IMR-90 (cell line): ENCODE data around the gene TRIM40. TPM values are rescaled to one million over a fixed set of nuclear protein-coding genes. Genes with fewer than 3 reads are reported as not detected.

Experiments
- ATAC-seq: fragments of 200-7000 bp; cut with Tn5 transposase; 2 replicates; pipeline ENCODE4 v1.9.1; 2020; ENCODE audit warnings: low read depth, mild to moderate bottlenecking, moderate library complexity
- BruUV-seq: library from RNA; stranded (reverse); fragments of 400-500 nt; replicated peaks from 2 replicates; lab custom pipeline; 2021; lab: Mats Ljungman, UMichigan
- CTCF ChIA-PET: fragments of 300-600 bp; formaldehyde crosslinking; extraction: SDS; loops from one replicate; lab custom pipeline; 2021; ENCODE audit warnings: antibody characterized with exemption; lab: Yijun Ruan, JAX
- POLR2A ChIA-PET: fragments of 300-600 bp; sonication (Branson Sonifier 250); formaldehyde crosslinking; loops from one replicate; lab custom pipeline; 2022; ENCODE audit warnings: antibody characterized with exemption; ENCODE audit not compliant: unreplicated experiment; lab: Charles Lee
- DNase-seq: peaks from one replicate; pipeline ENCODE4 v3.0.0; 2013
- H2AFZ ChIP-seq: replicated peaks from 2 replicates; pipeline ENCODE3; 2013; ENCODE audit warnings: low read length, mild to moderate bottlenecking; ENCODE audit not compliant: poor library complexity
- H2AK5ac ChIP-seq: 2 replicates; pipeline ENCODE4 v1.6.1; 2013; ENCODE audit warnings: low read depth, low read length, inconsistent platforms
- H2AK9ac ChIP-seq: replicated peaks from 2 replicates; pipeline ENCODE3; 2013; ENCODE audit warnings: mild to moderate bottlenecking, low read depth, low read length, moderate library complexity; ENCODE audit not compliant: poor library complexity
- H2BK120ac ChIP-seq: 2 replicates; pipeline ENCODE4 v1.6.1; 2013; ENCODE audit warnings: low read depth, low read length, inconsistent platforms
- H2BK15ac ChIP-seq: 3 replicates; pipeline ENCODE4 v1.6.1; 2013; ENCODE audit warnings: low read depth, low read length, inconsistent platforms
- H2BK20ac ChIP-seq: 2 replicates; pipeline ENCODE4 v1.6.1; 2013; ENCODE audit warnings: low read depth, mild to moderate bottlenecking, inconsistent platforms, low read length, moderate library complexity
- H2BK5ac ChIP-seq: 2 replicates; pipeline ENCODE4 v1.6.1; 2013; ENCODE audit warnings: mild to moderate bottlenecking, low read depth, low read length, inconsistent platforms; ENCODE audit not compliant: poor library complexity, severe bottlenecking
- H3K14ac ChIP-seq: replicated peaks from 2 replicates; pipeline ENCODE4 v1.6.1; 2013; ENCODE audit warnings: low read depth, low read length, inconsistent platforms
- H3K18ac ChIP-seq: 2 replicates; pipeline ENCODE4 v1.6.1; 2013; ENCODE audit warnings: low read depth, low read length, control low read depth
- H3K23ac ChIP-seq: 2 replicates; pipeline ENCODE4 v1.6.1; 2013; ENCODE audit warnings: low read depth, low read length, inconsistent platforms
- H3K27ac ChIP-seq: 2 replicates; pipeline ENCODE4 v1.5.1; 2013; ENCODE audit warnings: mild to moderate bottlenecking, control low read depth, low read length; ENCODE audit not compliant: insufficient read depth
- H3K27me3 ChIP-seq: 2 replicates; pipeline ENCODE4 v1.6.1; 2013; ENCODE audit warnings: low read length; ENCODE audit not compliant: control insufficient read depth, insufficient read depth
- H3K36me3 ChIP-seq: 2 replicates; pipeline ENCODE4 v1.6.1; 2013; ENCODE audit warnings: low read length, mixed read lengths; ENCODE audit not compliant: control insufficient read depth, insufficient read depth
- H3K4ac ChIP-seq: 2 replicates; pipeline ENCODE4 v1.6.1; 2013; ENCODE audit warnings: low read depth, low read length, inconsistent platforms
- H3K4me1 ChIP-seq: 2 replicates; pipeline ENCODE4 v1.6.1; 2013; ENCODE audit warnings: low read length, mixed read lengths; ENCODE audit not compliant: control insufficient read depth, insufficient read depth
- H3K4me2 ChIP-seq: 2 replicates; pipeline ENCODE4 v1.6.1; 2013; ENCODE audit warnings: low read depth, mild to moderate bottlenecking, control low read depth, low read length, moderate library complexity
- H3K4me3 ChIP-seq: 2 replicates; pipeline ENCODE4 v1.5.1; 2013; ENCODE audit warnings: low read depth, mild to moderate bottlenecking, control low read depth, low read length, moderate library complexity; ENCODE audit not compliant: insufficient read depth
- H3K56ac ChIP-seq: 2 replicates; pipeline ENCODE4 v1.6.1; 2013; ENCODE audit warnings: low read length, inconsistent platforms; ENCODE audit not compliant: insufficient read depth; ENCODE audit errors: extremely low read depth
- H3K79me1 ChIP-seq, 2 experiments: 2 replicates each; pipeline ENCODE4 v1.6.1; 2013; ENCODE audit warnings: low read length in 2 of 2, inconsistent platforms in 1 of 2, low read depth in 1 of 2
- H3K9ac ChIP-seq: 2 replicates; pipeline ENCODE4 v1.6.1; 2013; ENCODE audit warnings: low read depth, low read length, control low read depth
- H3K9me1 ChIP-seq: 2 replicates; pipeline ENCODE4 v1.6.1; 2013; ENCODE audit warnings: low read length, inconsistent platforms; ENCODE audit not compliant: insufficient read depth
- H3K9me3 ChIP-seq: 2 replicates; pipeline ENCODE4 v1.6.1; 2013; ENCODE audit warnings: low read length; ENCODE audit not compliant: control insufficient read depth, insufficient read depth
- H4K20me1 ChIP-seq: 2 replicates; pipeline ENCODE4 v1.6.1; 2013; ENCODE audit warnings: low read length, inconsistent platforms; ENCODE audit not compliant: insufficient read depth
- H4K5ac ChIP-seq: 2 replicates; pipeline ENCODE4 v1.6.1; 2013; ENCODE audit warnings: mild to moderate bottlenecking, low read depth, low read length, control low read depth
- H4K8ac ChIP-seq, 2 experiments: 2 replicates each; pipeline ENCODE4 v1.6.1; 2013; ENCODE audit warnings: low read depth in 2 of 2, low read length in 2 of 2, control low read depth in 1 of 2, inconsistent platforms in 1 of 2
- H4K91ac ChIP-seq: 2 replicates; pipeline ENCODE4 v1.6.1; 2013; ENCODE audit warnings: low read depth, low read length, inconsistent platforms; ENCODE audit not compliant: insufficient read depth
- CHD1 ChIP-seq: IDR thresholded peaks from 2 replicates; pipeline ENCODE4 v1.6.1; 2012; ENCODE audit warnings: low read depth, low read length, improper control_type of control experiment
- NFE2L2 ChIP-seq: fragments of 150-350 bp; IDR thresholded peaks from 2 replicates; pipeline ENCODE4 v1.6.1; 2016; ENCODE audit warnings: low read depth, mild to moderate bottlenecking, low read length
- RCOR1 ChIP-seq: IDR thresholded peaks from 2 replicates; pipeline ENCODE4 v1.6.1; 2012; ENCODE audit warnings: mild to moderate bottlenecking, low read length, improper control_type of control experiment; ENCODE audit not compliant: insufficient replicate concordance
- RFX5 ChIP-seq: IDR thresholded peaks from 2 replicates; pipeline ENCODE4 v1.8.0; 2012; ENCODE audit warnings: low read depth, mild to moderate bottlenecking, low read length, moderate library complexity
- WGBS, 2 experiments: methylation state at CpG; one replicate each; pipeline versions ENCODE4 v1.1.5 to v1.1.7; 2013; ENCODE audit warnings: missing lambda C conversion rate in 2 of 2; ENCODE audit not compliant: insufficient read length in 1 of 2; ENCODE audit errors: extremely low coverage in 2 of 2; 5-methylcytosine and 5-hydroxymethylcytosine counted together
- dilution Hi-C: fragments of 300-500 bp; cut with HindIII; formaldehyde crosslinking; loops from one replicate; pipeline ENCODE4 v1.14.3; 2018; ENCODE audit warnings: low sequenced_read_pairs; ENCODE audit not compliant: unreplicated experiment
- in situ Hi-C: fragments of 300-500 bp; cut with MboI; formaldehyde crosslinking; loops from 3 replicates; pipeline ENCODE4 v1.14.3; 2019; ENCODE audit warnings: low sequenced_read_pairs, inconsistent platforms, mixed read lengths
- intact Hi-C: fragments of 100-400 bp; cut with micrococcal nuclease; formaldehyde crosslinking; loops from 2 replicates; pipeline ENCODE4 v1.10.0; 2022
- polyA plus RNA-seq, 3 experiments: library from polyadenylated mRNA; depleted of rRNA; stranded (reverse); fragments of >200 nt; gene quantifications; 2 replicates each; pipeline ENCODE4 v1.2.3, GENCODE V29; 2012; ENCODE audit warnings: low replicate concordance in 1 of 3
- total RNA-seq: library from RNA; depleted of rRNA; stranded (reverse); fragments of >200 nt; gene quantifications from 2 replicates; pipeline ENCODE4 v1.2.3, GENCODE V29; 2012
- TF ChIP-seq, protein P1 (sequence below): conservative IDR thresholded peaks from 2 replicates; pipeline ENCODE4 v1.5.1; 2012; ENCODE audit warnings: mild to moderate bottlenecking, low read depth, low read length, improper control_type of control experiment

The TRIM40 gene
- total and polyA plus RNA-seq, 2 of the 4 experiments (the other 2 are of a cell fraction), result not detected

DNA sequence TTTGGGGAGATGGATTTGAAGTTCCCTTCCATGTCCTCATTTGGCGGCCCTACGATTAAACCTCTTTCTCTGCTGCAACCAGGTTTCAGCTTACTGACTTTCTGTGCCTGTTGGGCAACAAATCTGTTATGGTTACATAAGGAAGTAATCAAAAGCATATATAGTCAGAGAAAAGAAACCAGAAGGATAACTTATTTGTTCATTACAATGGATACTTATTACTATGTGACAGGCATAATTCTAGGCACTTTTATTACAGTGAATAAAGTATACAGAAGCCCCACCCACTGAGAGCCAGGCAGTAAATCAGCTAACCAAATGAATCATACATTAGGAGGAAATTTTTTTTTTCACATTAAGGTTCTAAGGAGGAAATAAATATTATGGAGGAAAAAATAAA lies 13.4 kb upstream of the TRIM40 start:
- Histone ChIP-seq H3K27me3 (peaks cover 28% of the 10 kb centered on the region), H3K27ac (no peak overlapping the region), H3K4me1 (peaks cover 2% of the 10 kb centered on the region; the same call in 1 of the 2 replicates), H4K91ac (no peak overlapping the region), H4K5ac (no peak overlapping the region), H3K4ac (no peak overlapping the region), H3K36me3 (no peaks in the 10 kb centered on the region), H3K4me3 (no peak overlapping the region), H2AFZ (no peak overlapping the region), H3K79me1 (no peaks in the 10 kb centered on the region), H2BK20ac (no peak overlapping the region), H3K9ac (no peak overlapping the region), H4K20me1 (no peaks in the 10 kb centered on the region), H2AK9ac (no peak overlapping the region), H2BK15ac (no peak overlapping the region), H2AK5ac (no peak overlapping the region), H3K18ac (no peak overlapping the region), H4K8ac (no peak overlapping the region), H3K9me1 (no peaks in the 10 kb centered on the region), H3K56ac (no peak overlapping the region), H3K14ac (no peak overlapping the region), H3K9me3 (no peaks in the 10 kb centered on the region), H2BK5ac (no peak overlapping the region), H2BK120ac (no peak overlapping the region), H3K4me2 (no peak overlapping the region), H3K23ac (no peak overlapping the region)
- no peak for DNase-seq
- WGBS, 2 experiments, result no CpG with 5 or more reads among the region's 2 CpGs
- CTCF ChIA-PET, result interaction anchor here (0.7 to 2.0 kb wide), 2 partner anchors 9 to 19 kb away, joined by 4 to 9 read pairs; no protein-coding TSS in a partner anchor
- no peak for TF ChIP-seq NFE2L2
- no peak for TF ChIP-seq CHD1
- TF ChIP-seq, protein P1, sequence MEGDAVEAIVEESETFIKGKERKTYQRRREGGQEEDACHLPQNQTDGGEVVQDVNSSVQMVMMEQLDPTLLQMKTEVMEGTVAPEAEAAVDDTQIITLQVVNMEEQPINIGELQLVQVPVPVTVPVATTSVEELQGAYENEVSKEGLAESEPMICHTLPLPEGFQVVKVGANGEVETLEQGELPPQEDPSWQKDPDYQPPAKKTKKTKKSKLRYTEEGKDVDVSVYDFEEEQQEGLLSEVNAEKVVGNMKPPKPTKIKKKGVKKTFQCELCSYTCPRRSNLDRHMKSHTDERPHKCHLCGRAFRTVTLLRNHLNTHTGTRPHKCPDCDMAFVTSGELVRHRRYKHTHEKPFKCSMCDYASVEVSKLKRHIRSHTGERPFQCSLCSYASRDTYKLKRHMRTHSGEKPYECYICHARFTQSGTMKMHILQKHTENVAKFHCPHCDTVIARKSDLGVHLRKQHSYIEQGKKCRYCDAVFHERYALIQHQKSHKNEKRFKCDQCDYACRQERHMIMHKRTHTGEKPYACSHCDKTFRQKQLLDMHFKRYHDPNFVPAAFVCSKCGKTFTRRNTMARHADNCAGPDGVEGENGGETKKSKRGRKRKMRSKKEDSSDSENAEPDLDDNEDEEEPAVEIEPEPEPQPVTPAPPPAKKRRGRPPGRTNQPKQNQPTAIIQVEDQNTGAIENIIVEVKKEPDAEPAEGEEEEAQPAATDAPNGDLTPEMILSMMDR, result no peak
- no peak for TF ChIP-seq RCOR1
- TF ChIP-seq RFX5, result no peak
- in situ Hi-C loops (no loop called here), dilution Hi-C loops (no loop called here), intact Hi-C loops (no loop called here)
- no TSS peak for BruUV-seq
- ATAC-seq, result no peak
- POLR2A ChIA-PET, result no interaction called here
